HG02623 (cell line): Measurements from ENCODE around the gene TBC1D19.
"Not testable (repeated sequence)": the region's sequence is repeated elsewhere in the genome, so short reads cannot be mapped to it uniquely, and the experiment has no call there.

Experiments used
- ATAC-seq: cut with Tn5 transposase; IDR thresholded peaks from one replicate; pipeline ENCODE4 v1.9.1; 2021; ENCODE audit warnings: moderate library complexity; ENCODE audit not compliant: unreplicated experiment

Gene TBC1D19

GRCh38 chr4:26679040-26679695 is 95.3 kb downstream of the TBC1D19 start:
- not testable (repeated sequence) for ATAC-seq

GRCh38 chr4:26682436-26682835 is 98.6 kb downstream of the TBC1D19 start:
- ATAC-seq, result no peak

- no peak for ATAC-seq
Observed at GRCh38 chr4:26685250-26685649, 101.4 kb downstream of the TBC1D19 start.

GRCh38 chr4:26687728-26688127 is 103.8 kb downstream of the TBC1D19 start:
- ATAC-seq, result no peak

GRCh38 chr4:26690506-26690905 is 106.6 kb downstream of the TBC1D19 start:
- no peak for ATAC-seq

- no peak for ATAC-seq
Observed at GRCh38 chr4:26692014-26692726, 108.3 kb downstream of the TBC1D19 start.

GRCh38 chr4:26694131-26694530 is 110.2 kb downstream of the TBC1D19 start:
- not testable (repeated sequence) for ATAC-seq

GRCh38 chr4:26700110-26700509 is 116.2 kb downstream of the TBC1D19 start:
- ATAC-seq, result no peak

- no peak for ATAC-seq
Observed at GRCh38 chr4:26701095-26701494, 117.2 kb downstream of the TBC1D19 start.

GRCh38 chr4:26701786-26702227 is 117.9 kb downstream of the TBC1D19 start:
- ATAC-seq, result no peak

- ATAC-seq, result no peak
Observed at GRCh38 chr4:26707342-26707741, 123.5 kb downstream of the TBC1D19 start.

- ATAC-seq, result no peak
Observed at GRCh38 chr4:26709246-26709645, 125.4 kb downstream of the TBC1D19 start.

- no peak for ATAC-seq
Observed at GRCh38 chr4:26713563-26714151, 129.8 kb downstream of the TBC1D19 start.

GRCh38 chr4:26715636-26716242 is 131.9 kb downstream of the TBC1D19 start:
- ATAC-seq, result no peak

- no peak for ATAC-seq
Observed at GRCh38 chr4:26717332-26717731, 133.4 kb downstream of the TBC1D19 start.

GRCh38 chr4:26719954-26720552 is 136.2 kb downstream of the TBC1D19 start:
- ATAC-seq, result no peak

- no peak for ATAC-seq
Observed at GRCh38 chr4:26721685-26722084, 137.8 kb downstream of the TBC1D19 start.

- ATAC-seq, result peak; percentile 88
Observed at GRCh38 chr4:26723216-26723615, 139.3 kb downstream of the TBC1D19 start.

- no peak for ATAC-seq
Observed at GRCh38 chr4:26724534-26724933, 140.7 kb downstream of the TBC1D19 start.

GRCh38 chr4:26726655-26727387 is 142.9 kb downstream of the TBC1D19 start:
- ATAC-seq, result no peak

GRCh38 chr4:26727844-26728243 is 144.0 kb downstream of the TBC1D19 start:
- ATAC-seq, result no peak
